ENCODE data around the gene GAL. TPM values are rescaled to one million over a fixed set of nuclear protein-coding genes. Genes with fewer than 3 reads are reported as not detected.

The GAL gene
- total RNA-seq, 1 experiment from 2014 or later = 226 TPM

GRCh38 chr11:68653486-68654430, 30.6 kb upstream of the GAL start:
- Histone ChIP-seq H3K4me3 (ENCODE audit: insufficient read depth, low read depth, low read length) (no peak overlapping the region), H3K27me3 (ENCODE audit: control insufficient read depth, insufficient read depth, low read length) (no peaks in the 10 kb centered on the region), H3K36me3 (replicated peaks; ENCODE audit: control insufficient read depth, insufficient read depth, low read length) (no peaks in the 10 kb centered on the region)
- DNase-seq = no peak

GRCh38 chr11:68654978-68655377, 29.4 kb upstream of the GAL start:
- Histone ChIP-seq H3K27me3 (ENCODE audit: control insufficient read depth, insufficient read depth, low read length) (no peaks in the 10 kb centered on the region), H3K36me3 (replicated peaks; ENCODE audit: control insufficient read depth, insufficient read depth, low read length) (no peaks in the 10 kb centered on the region), H3K4me3 (ENCODE audit: insufficient read depth, low read depth, low read length) (no peak overlapping the region)

GRCh38 chr11:68655406-68655805, 28.9 kb upstream of the GAL start:
- Histone ChIP-seq H3K36me3 (replicated peaks; ENCODE audit: control insufficient read depth, insufficient read depth, low read length) (no peaks in the 10 kb centered on the region), H3K4me3 (ENCODE audit: insufficient read depth, low read depth, low read length) (no peak overlapping the region), H3K27me3 (ENCODE audit: control insufficient read depth, insufficient read depth, low read length) (no peaks in the 10 kb centered on the region)
- DNase-seq = no peak

More at GRCh38 chr11:68654978-68655377, 29.4 kb upstream of the GAL start:
- DNase-seq = no peak

- no peaks in the 10 kb centered on the region for H3K27me3 ChIP-seq (ENCODE audit: control insufficient read depth, insufficient read depth, low read length)
- no peak for DNase-seq
- no peaks in the 10 kb centered on the region for H3K36me3 ChIP-seq (replicated peaks; ENCODE audit: control insufficient read depth, insufficient read depth, low read length)
- H3K4me3 ChIP-seq (ENCODE audit: insufficient read depth, low read depth, low read length) = no peak overlapping the region
Observed at GRCh38 chr11:68655806-68656205, 28.5 kb upstream of the GAL start.

- Histone ChIP-seq H3K4me3 (ENCODE audit: insufficient read depth, low read depth, low read length) (no peak overlapping the region), H3K36me3 (replicated peaks; ENCODE audit: control insufficient read depth, insufficient read depth, low read length) (no peaks in the 10 kb centered on the region), H3K27me3 (ENCODE audit: control insufficient read depth, insufficient read depth, low read length) (no peaks in the 10 kb centered on the region)
- DNase-seq = no peak
Observed at GRCh38 chr11:68657021-68657780, 27.1 kb upstream of the GAL start.

GRCh38 chr11:68658097-68658496, 26.2 kb upstream of the GAL start:
- H3K27me3 ChIP-seq (ENCODE audit: control insufficient read depth, insufficient read depth, low read length) = no peaks in the 10 kb centered on the region
- no peak overlapping the region for H3K4me3 ChIP-seq (ENCODE audit: insufficient read depth, low read depth, low read length)
- DNase-seq = no peak
- no peaks in the 10 kb centered on the region for H3K36me3 ChIP-seq (replicated peaks; ENCODE audit: control insufficient read depth, insufficient read depth, low read length)

- peak; percentile 43 for DNase-seq
- no peaks in the 10 kb centered on the region for H3K27me3 ChIP-seq (ENCODE audit: control insufficient read depth, insufficient read depth, low read length)
- H3K36me3 ChIP-seq (replicated peaks; ENCODE audit: control insufficient read depth, insufficient read depth, low read length) = no peaks in the 10 kb centered on the region
- no peak overlapping the region for H3K4me3 ChIP-seq (ENCODE audit: insufficient read depth, low read depth, low read length)
Observed at GRCh38 chr11:68658661-68659060, 25.7 kb upstream of the GAL start.

- Histone ChIP-seq H3K27me3 (ENCODE audit: control insufficient read depth, insufficient read depth, low read length) (no peaks in the 10 kb centered on the region), H3K36me3 (replicated peaks; ENCODE audit: control insufficient read depth, insufficient read depth, low read length) (no peaks in the 10 kb centered on the region), H3K4me3 (ENCODE audit: insufficient read depth, low read depth, low read length) (no peak overlapping the region)
- DNase-seq = peak; percentile 53
Observed at GRCh38 chr11:68659158-68659921, 25.0 kb upstream of the GAL start.

- Histone ChIP-seq H3K36me3 (replicated peaks; ENCODE audit: control insufficient read depth, insufficient read depth, low read length) (no peaks in the 10 kb centered on the region), H3K27me3 (ENCODE audit: control insufficient read depth, insufficient read depth, low read length) (no peaks in the 10 kb centered on the region), H3K4me3 (ENCODE audit: insufficient read depth, low read depth, low read length) (no peak overlapping the region)
- peak; percentile 33 for DNase-seq
Observed at GRCh38 chr11:68660066-68660810, 24.1 kb upstream of the GAL start.

GRCh38 chr11:68661014-68661413, 23.3 kb upstream of the GAL start:
- no peaks in the 10 kb centered on the region for H3K27me3 ChIP-seq (ENCODE audit: control insufficient read depth, insufficient read depth, low read length)
- H3K36me3 ChIP-seq (replicated peaks; ENCODE audit: control insufficient read depth, insufficient read depth, low read length) = no peaks in the 10 kb centered on the region
- H3K4me3 ChIP-seq (ENCODE audit: insufficient read depth, low read depth, low read length) = no peak overlapping the region
- no peak for DNase-seq

- DNase-seq = no peak
- Histone ChIP-seq H3K27me3 (ENCODE audit: control insufficient read depth, insufficient read depth, low read length) (no peaks in the 10 kb centered on the region), H3K4me3 (ENCODE audit: insufficient read depth, low read depth, low read length) (no peak overlapping the region), H3K36me3 (replicated peaks; ENCODE audit: control insufficient read depth, insufficient read depth, low read length) (no peaks in the 10 kb centered on the region)
Observed at GRCh38 chr11:68661697-68662603, 22.4 kb upstream of the GAL start.

- H3K4me3 ChIP-seq (ENCODE audit: insufficient read depth, low read depth, low read length) = no peak overlapping the region
- no peaks in the 10 kb centered on the region for H3K27me3 ChIP-seq (ENCODE audit: control insufficient read depth, insufficient read depth, low read length)
- no peak for DNase-seq
- H3K36me3 ChIP-seq (replicated peaks; ENCODE audit: control insufficient read depth, insufficient read depth, low read length) = no peaks in the 10 kb centered on the region
Observed at GRCh38 chr11:68663482-68664010, 20.8 kb upstream of the GAL start.

- no peaks in the 10 kb centered on the region for H3K36me3 ChIP-seq (replicated peaks; ENCODE audit: control insufficient read depth, insufficient read depth, low read length)
- H3K27me3 ChIP-seq (ENCODE audit: control insufficient read depth, insufficient read depth, low read length) = no peaks in the 10 kb centered on the region
- no peak for DNase-seq
- no peak overlapping the region for H3K4me3 ChIP-seq (ENCODE audit: insufficient read depth, low read depth, low read length)
Observed at GRCh38 chr11:68664141-68664540, 20.2 kb upstream of the GAL start.
